ENCODE data around the gene MRPL32. TPM values are rescaled to one million over a fixed set of nuclear protein-coding genes. Genes with fewer than 3 reads are reported as not detected.

MRPL32 gene
- total and polyA plus RNA-seq, 9 donors: 43.3 to 51.7 (median 47.0) TPM

DNA sequence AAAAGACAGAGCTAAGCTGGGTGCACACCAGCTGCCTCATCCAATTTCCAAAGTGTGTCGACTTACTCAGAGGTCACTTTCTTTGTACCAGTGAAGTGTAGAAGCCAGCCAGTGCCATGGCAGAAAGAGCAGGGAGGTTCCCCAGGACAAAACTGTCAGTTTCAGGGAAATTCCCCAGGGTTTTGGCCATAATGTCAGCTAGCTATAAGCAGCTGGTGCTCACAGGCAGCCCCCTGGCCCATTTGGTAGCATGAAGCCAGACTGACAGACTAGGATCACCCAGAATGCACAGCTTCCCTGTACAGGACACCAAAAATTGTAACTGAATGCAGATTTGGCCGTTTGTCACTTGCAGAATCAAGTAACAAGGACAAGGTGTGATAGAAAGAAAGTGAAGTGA, 28.6 kb downstream of the MRPL32 start:
- Histone ChIP-seq H3K9me3 (replicated peaks; ENCODE audit: control insufficient read depth, low read depth, low read length) (no peaks in the 10 kb centered on the region), H3K4me1 (ENCODE audit: control insufficient read depth, insufficient read depth, low read length) (no peaks in the 10 kb centered on the region), H3K27ac (ENCODE audit: low read length) (no peak overlapping the region), H3K27me3 (ENCODE audit: control insufficient read depth, insufficient read depth, low read length) (no peaks in the 10 kb centered on the region), H3K36me3 (ENCODE audit: control insufficient read depth, insufficient read depth, low read length) (no peaks in the 10 kb centered on the region), H3K4me3 (ENCODE audit: low read length) (no peak overlapping the region)
- WGBS (ENCODE audit: insufficient coverage): 50% methylated on average over 1 of the region's 2 CpGs
- no peak for DNase-seq

DNA sequence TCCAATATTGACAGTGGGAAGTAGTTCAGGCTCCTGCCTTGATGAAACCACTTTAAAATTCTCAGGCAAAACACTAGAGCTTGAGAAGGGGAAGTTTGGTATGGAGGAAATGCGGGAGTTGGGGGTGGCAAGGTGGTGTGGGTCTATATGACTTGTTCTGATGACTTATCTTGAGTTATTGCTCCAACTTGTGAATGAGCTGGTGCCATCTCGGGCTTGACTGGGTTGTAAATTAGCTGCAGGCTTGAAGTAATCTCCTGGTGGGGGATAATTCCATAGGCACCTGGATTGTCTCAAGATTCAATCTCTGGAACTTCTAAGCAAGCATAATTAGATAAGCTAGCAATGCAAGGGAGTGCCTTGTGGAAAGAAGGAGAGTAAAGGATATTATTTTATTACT, 29.0 kb downstream of the MRPL32 start:
- Histone ChIP-seq H3K36me3 (ENCODE audit: control insufficient read depth, insufficient read depth, low read length) (no peaks in the 10 kb centered on the region), H3K4me3 (ENCODE audit: low read length) (no peak overlapping the region), H3K9me3 (replicated peaks; ENCODE audit: control insufficient read depth, low read depth, low read length) (no peaks in the 10 kb centered on the region), H3K4me1 (ENCODE audit: control insufficient read depth, insufficient read depth, low read length) (no peaks in the 10 kb centered on the region), H3K27me3 (ENCODE audit: control insufficient read depth, insufficient read depth, low read length) (no peaks in the 10 kb centered on the region), H3K27ac (ENCODE audit: low read length) (no peak overlapping the region)
- no peak for DNase-seq
- WGBS (ENCODE audit: insufficient coverage): 29% methylated on average over 2 of the region's 2 CpGs

DNA sequence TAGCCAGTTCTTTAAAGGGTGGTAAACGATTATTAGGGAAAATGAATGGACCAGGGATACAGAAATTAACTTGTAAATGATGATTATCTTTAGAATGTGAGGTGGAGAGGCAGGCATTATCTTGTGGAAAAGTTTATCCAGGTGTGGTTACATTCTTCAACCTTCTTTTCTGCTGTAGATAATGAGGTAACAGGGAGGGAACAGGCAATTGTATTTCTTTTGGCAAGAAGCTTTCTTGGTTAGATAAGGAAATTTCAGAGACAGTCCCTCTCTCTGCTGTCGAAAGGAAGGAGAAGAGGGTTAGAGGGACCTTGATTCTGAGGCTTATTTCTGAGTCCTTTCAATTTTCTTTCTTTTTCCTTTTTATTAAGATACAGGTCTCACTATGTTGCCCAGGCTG, 32.1 kb downstream of the MRPL32 start:
- no peak for DNase-seq
- Histone ChIP-seq H3K36me3 (ENCODE audit: control insufficient read depth, insufficient read depth, low read length) (no peaks in the 10 kb centered on the region), H3K4me3 (ENCODE audit: low read length) (no peak overlapping the region), H3K27ac (ENCODE audit: low read length) (no peak overlapping the region), H3K27me3 (ENCODE audit: control insufficient read depth, insufficient read depth, low read length) (no peaks in the 10 kb centered on the region), H3K9me3 (replicated peaks; ENCODE audit: control insufficient read depth, low read depth, low read length) (no peaks in the 10 kb centered on the region), H3K4me1 (ENCODE audit: control insufficient read depth, insufficient read depth, low read length) (no peaks in the 10 kb centered on the region)
- 71% methylated on average over 1 of the region's 2 CpGs for WGBS (ENCODE audit: insufficient coverage)

DNA sequence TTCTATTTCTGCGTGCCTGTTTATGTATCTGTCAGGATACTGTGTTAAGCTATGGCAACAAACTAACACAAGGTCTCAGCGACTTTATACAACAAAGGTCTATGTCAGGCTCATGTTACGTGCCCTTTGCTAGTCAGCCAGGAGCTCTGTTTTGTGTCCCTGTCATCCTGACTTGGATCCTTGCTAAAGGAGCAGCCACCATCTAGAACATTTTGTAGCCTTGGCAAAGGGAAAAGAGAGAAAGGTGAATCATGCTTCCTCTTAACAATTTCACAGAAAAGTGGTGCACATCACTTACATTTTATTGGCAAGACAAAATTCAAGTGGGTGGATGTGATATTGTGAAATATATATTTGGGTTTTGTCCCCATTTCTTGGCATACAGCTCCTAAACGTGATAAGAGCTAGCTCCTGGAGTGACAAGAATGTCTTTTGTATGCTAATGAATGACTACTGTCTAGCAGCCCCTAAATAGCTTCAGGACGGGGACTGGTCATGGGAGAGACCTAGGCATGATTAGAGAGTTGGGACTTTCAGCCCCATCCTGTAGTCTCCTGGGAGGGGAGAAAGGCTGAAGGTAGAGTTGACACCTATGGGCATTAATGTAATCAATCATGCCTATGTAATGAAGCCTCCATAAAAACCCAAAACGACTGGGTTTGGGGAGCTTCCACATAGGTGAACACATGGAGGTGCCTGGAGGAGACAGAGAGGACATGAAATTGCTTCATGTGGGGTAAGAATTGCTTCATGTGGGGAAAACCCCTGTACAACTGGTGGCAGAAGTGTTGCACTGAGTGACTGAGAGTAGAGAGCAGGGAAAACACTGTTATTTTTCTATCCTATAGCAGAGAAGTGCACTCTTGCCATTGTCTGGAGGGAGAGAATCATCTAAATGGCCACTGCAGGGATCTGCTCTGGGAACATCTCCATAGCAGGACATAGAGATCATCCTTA, 33.0 kb downstream of the MRPL32 start:
- Histone ChIP-seq H3K4me3 (ENCODE audit: low read length) (no peak overlapping the region), H3K27ac (ENCODE audit: low read length) (no peak overlapping the region), H3K36me3 (ENCODE audit: control insufficient read depth, insufficient read depth, low read length) (no peaks in the 10 kb centered on the region), H3K4me1 (ENCODE audit: control insufficient read depth, insufficient read depth, low read length) (no peaks in the 10 kb centered on the region), H3K9me3 (replicated peaks; ENCODE audit: control insufficient read depth, low read depth, low read length) (no peaks in the 10 kb centered on the region), H3K27me3 (ENCODE audit: control insufficient read depth, insufficient read depth, low read length) (no peaks in the 10 kb centered on the region)
- 52% methylated on average over 4 of the region's 6 CpGs for WGBS (ENCODE audit: insufficient coverage)
- no peak for DNase-seq

DNA sequence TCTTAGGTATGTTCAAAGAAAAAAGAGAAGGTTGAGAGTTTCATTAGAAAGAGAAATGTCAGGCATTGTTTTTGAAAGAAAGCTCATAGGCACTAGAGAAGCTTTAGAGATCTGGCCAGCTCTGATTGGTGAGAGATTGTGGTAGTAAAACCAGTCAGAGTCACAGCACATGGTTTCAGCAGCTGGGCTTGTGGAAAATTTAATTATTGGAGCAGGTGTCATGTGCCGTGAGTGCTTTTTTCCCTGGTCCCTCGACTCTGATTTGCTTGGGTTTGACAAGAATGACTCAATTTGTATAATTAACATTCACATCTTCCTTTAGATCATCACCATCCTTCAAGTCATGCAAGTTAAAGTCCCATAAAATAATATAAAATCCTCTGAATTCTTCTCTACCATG, 35.2 kb downstream of the MRPL32 start:
- Histone ChIP-seq H3K27ac (ENCODE audit: low read length) (no peak overlapping the region), H3K27me3 (ENCODE audit: control insufficient read depth, insufficient read depth, low read length) (no peaks in the 10 kb centered on the region), H3K36me3 (ENCODE audit: control insufficient read depth, insufficient read depth, low read length) (no peaks in the 10 kb centered on the region), H3K4me3 (ENCODE audit: low read length) (no peak overlapping the region), H3K4me1 (ENCODE audit: control insufficient read depth, insufficient read depth, low read length) (no peaks in the 10 kb centered on the region), H3K9me3 (replicated peaks; ENCODE audit: control insufficient read depth, low read depth, low read length) (no peaks in the 10 kb centered on the region)
- WGBS (ENCODE audit: insufficient coverage): no CpG with 5 or more reads among the region's 2 CpGs
- DNase-seq: no peak

DNA sequence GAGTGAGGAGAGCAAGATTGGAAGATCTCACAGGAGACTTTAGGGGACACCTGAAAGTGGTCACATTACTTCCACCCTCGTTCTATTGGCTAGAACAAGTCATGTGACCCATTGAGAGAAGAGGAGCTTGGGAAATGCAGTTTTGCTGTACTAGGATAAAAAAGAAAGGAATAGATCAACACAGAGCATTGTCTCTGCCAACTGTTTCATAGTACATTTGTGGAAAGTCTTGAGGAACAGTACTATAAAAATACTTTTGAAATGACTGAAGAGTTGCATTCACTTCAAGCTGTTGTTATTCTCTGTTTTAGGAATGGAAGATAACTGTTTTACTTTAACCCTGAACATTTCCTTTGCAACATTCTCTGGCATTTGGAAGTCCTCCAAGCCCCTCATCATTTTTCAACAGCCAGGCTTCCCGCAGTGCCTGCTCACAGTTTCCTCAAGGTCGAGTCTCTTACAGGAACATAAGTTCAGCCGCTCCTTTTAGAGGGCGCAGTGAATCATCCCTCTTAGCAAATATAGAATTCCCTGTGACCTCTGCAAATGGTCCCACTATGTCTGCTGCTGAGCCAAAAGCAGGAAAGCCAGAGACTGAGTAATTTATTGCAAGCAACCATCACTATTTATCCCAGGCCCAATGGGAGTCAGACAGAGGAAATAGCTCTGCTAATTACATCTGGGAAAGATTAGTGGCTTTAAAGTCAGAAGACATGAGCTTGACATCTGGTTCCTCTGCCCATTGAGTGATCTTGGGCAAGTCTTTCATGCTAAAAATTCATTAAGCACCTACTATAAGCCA, 40.7 kb downstream of the MRPL32 start:
- Histone ChIP-seq H3K36me3 (ENCODE audit: control insufficient read depth, insufficient read depth, low read length) (no peaks in the 10 kb centered on the region), H3K9me3 (replicated peaks; ENCODE audit: control insufficient read depth, low read depth, low read length) (no peaks in the 10 kb centered on the region), H3K4me3 (ENCODE audit: low read length) (no peak overlapping the region), H3K4me1 (ENCODE audit: control insufficient read depth, insufficient read depth, low read length) (peaks cover 7% of the 10 kb centered on the region), H3K27me3 (ENCODE audit: control insufficient read depth, insufficient read depth, low read length) (no peaks in the 10 kb centered on the region), H3K27ac (ENCODE audit: low read length) (peak overlapping the region; percentile 15)
- DNase-seq: peak; percentile 87
- WGBS (ENCODE audit: insufficient coverage): 19% methylated on average over 2 of the region's 5 CpGs

DNA sequence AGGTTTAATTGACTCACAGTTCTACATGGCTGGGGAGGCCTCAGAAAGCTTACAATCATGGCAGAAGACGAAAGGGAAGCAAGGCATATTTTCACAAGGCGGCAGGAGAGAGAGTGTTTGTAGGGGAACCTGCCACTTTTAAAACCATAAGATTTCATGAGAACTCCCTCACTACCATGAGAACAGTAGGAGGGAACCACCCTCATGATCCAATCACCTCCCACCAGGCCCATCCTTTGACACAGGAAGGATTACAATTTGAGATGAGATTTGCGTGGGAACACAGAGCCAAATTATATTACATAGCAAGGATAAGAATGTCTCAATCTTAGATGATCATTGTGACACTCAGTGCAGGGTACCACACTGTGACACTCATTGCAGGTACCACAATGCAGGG, 44.2 kb downstream of the MRPL32 start:
- no peak for DNase-seq
- Histone ChIP-seq H3K9me3 (replicated peaks; ENCODE audit: control insufficient read depth, low read depth, low read length) (no peaks in the 10 kb centered on the region), H3K27me3 (ENCODE audit: control insufficient read depth, insufficient read depth, low read length) (no peaks in the 10 kb centered on the region), H3K27ac (ENCODE audit: low read length) (no peak overlapping the region), H3K4me3 (ENCODE audit: low read length) (no peak overlapping the region), H3K4me1 (ENCODE audit: control insufficient read depth, insufficient read depth, low read length) (peaks cover 7% of the 10 kb centered on the region), H3K36me3 (ENCODE audit: control insufficient read depth, insufficient read depth, low read length) (no peaks in the 10 kb centered on the region)
- no CpG with 5 or more reads among the region's 3 CpGs for WGBS (ENCODE audit: insufficient coverage)

DNA sequence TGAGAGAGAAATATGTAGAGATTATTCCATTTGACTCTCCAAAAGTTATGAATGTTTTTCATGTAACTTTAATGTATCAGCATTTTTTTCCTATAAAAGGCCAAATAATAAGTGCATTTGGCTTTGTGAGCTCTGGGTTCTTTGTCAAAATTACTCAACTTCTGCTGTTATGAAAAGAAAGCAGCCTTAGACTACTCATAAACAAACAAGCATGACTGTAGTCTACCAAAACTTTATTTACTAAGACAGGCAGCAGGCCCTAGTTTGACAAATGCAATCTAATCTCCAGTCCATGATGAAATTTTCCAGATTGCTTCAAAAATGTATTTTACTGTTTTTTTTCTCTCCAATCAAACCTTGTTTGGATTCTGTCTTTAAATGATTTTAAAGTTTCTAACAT, 46.3 kb downstream of the MRPL32 start:
- Histone ChIP-seq H3K27ac (ENCODE audit: low read length) (no peak overlapping the region), H3K36me3 (ENCODE audit: control insufficient read depth, insufficient read depth, low read length) (no peaks in the 10 kb centered on the region), H3K4me1 (ENCODE audit: control insufficient read depth, insufficient read depth, low read length) (no peaks in the 10 kb centered on the region), H3K27me3 (ENCODE audit: control insufficient read depth, insufficient read depth, low read length) (no peaks in the 10 kb centered on the region), H3K4me3 (ENCODE audit: low read length) (no peak overlapping the region), H3K9me3 (replicated peaks; ENCODE audit: control insufficient read depth, low read depth, low read length) (no peaks in the 10 kb centered on the region)
- peak; percentile 4 for DNase-seq

DNA sequence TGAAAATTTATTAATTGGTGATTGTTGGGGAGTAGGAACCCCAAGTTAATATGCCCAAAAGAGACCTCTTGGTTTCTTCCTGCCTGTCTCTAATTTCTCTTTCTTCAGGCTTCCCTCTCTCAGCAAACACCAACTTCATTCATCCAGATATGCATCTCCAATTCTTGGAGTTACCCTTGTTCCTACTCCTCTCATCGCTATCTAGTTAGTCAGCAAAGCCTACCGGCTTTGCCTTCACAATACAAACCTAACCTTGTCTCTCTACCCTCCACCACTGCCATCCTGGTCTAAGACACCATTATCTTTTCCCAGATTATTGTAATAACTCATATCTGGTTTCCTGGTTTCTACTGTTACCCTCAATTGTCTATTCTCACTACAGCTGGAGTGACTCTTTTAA, 47.9 kb downstream of the MRPL32 start:
- Histone ChIP-seq H3K27me3 (ENCODE audit: control insufficient read depth, insufficient read depth, low read length) (no peaks in the 10 kb centered on the region), H3K36me3 (ENCODE audit: control insufficient read depth, insufficient read depth, low read length) (no peaks in the 10 kb centered on the region), H3K4me3 (ENCODE audit: low read length) (no peak overlapping the region), H3K4me1 (ENCODE audit: control insufficient read depth, insufficient read depth, low read length) (no peaks in the 10 kb centered on the region), H3K27ac (ENCODE audit: low read length) (no peak overlapping the region), H3K9me3 (replicated peaks; ENCODE audit: control insufficient read depth, low read depth, low read length) (peaks cover 3% of the 10 kb centered on the region)
- DNase-seq: no peak
- 92% methylated on average over 2 of the region's 2 CpGs for WGBS (ENCODE audit: insufficient coverage)

DNA sequence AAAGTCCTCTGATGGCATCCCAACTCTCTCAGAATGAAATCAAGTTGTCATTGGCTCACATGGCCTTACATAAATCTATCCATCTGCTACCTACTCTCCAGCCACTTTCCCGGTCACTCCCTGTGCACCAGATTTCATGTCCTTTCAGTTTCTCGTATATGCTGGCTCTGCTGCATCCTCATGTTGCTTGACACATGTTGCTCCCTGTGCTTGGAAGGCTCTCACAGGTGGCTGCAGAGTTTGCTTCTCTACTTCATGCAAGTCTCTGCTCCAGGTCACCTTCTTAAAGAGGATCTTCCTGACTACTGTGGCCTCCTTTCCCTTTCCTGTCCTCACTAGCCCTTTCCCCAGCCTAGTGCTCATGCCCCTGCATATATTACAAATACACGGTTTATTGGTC, 48.3 kb downstream of the MRPL32 start:
- Histone ChIP-seq H3K27ac (ENCODE audit: low read length) (no peak overlapping the region), H3K4me3 (ENCODE audit: low read length) (no peak overlapping the region), H3K4me1 (ENCODE audit: control insufficient read depth, insufficient read depth, low read length) (no peaks in the 10 kb centered on the region), H3K27me3 (ENCODE audit: control insufficient read depth, insufficient read depth, low read length) (no peaks in the 10 kb centered on the region), H3K36me3 (ENCODE audit: control insufficient read depth, insufficient read depth, low read length) (no peaks in the 10 kb centered on the region), H3K9me3 (replicated peaks; ENCODE audit: control insufficient read depth, low read depth, low read length) (peaks cover 3% of the 10 kb centered on the region)
- no peak for DNase-seq
- 67% methylated on average over 2 of the region's 3 CpGs for WGBS (ENCODE audit: insufficient coverage)
